SJSA1 (cell line): ENCODE results near the gene CLIP3. TPM values are rescaled to one million over a fixed set of nuclear protein-coding genes. Genes with fewer than 3 reads are reported as not detected.

Experiments used
- total RNA-seq: library from RNA; depleted of rRNA; stranded (reverse); fragments of >200 nt; shearing (Covaris generic); gene quantifications from 2 replicates; pipeline ENCODE4 v1.2.3, GENCODE V29; 2014; rRNA removed

CLIP3 gene
- total RNA-seq, 1 experiment from 2014 or later = 2.3 TPM

Other genes with a start within 250 kb of the CLIP3 start
- gene PRODH2, start 220.0 kb downstream of the CLIP3 start, total RNA-seq = not detected in 2 replicates
- gene NPHS1, start 180.4 kb downstream of the CLIP3 start, total RNA-seq = not detected in 2 replicates
- gene KIRREL2, start 176.0 kb downstream of the CLIP3 start, total RNA-seq = not detected in 2 replicates
- gene APLP1, start 164.3 kb downstream of the CLIP3 start, total RNA-seq = 11.1 and 11.6 TPM in 2 replicates
- gene NFKBID, start 132.3 kb downstream of the CLIP3 start, total RNA-seq = 0.66 and 3.3 TPM in 2 replicates
- 9.1 TPM in 1 of 2 replicates, not detected in the other for gene HCST, start 130.3 kb downstream of the CLIP3 start, total RNA-seq
- gene TYROBP, start 124.6 kb downstream of the CLIP3 start, total RNA-seq = not detected in 2 replicates
- 3.8 and 5.7 TPM in 2 replicates for gene LRFN3, start 96.5 kb downstream of the CLIP3 start, total RNA-seq
- gene SDHAF1, start 37.7 kb downstream of the CLIP3 start, total RNA-seq = 34.4 and 53.4 TPM in 2 replicates
- 0.26 TPM in 1 of 2 replicates, not detected in the other for gene SYNE4, start 24.1 kb downstream of the CLIP3 start, total RNA-seq
- gene ALKBH6, start 18.7 kb downstream of the CLIP3 start, total RNA-seq = 17.1 and 37.1 TPM in 2 replicates
- gene THAP8, start 21.4 kb upstream of the CLIP3 start, total RNA-seq = 1.1 and 4.2 TPM in 2 replicates
- 21.4 and 23.3 TPM in 2 replicates for gene WDR62, start 22.0 kb upstream of the CLIP3 start, total RNA-seq
- gene OVOL3, start 78.3 kb upstream of the CLIP3 start, total RNA-seq = not detected in 2 replicates
- 44.8 and 91.0 TPM in 2 replicates for gene POLR2I, start 82.0 kb upstream of the CLIP3 start, total RNA-seq
- gene TBCB, start 82.6 kb upstream of the CLIP3 start, total RNA-seq = 305 and 427 TPM in 2 replicates
- 241 and 466 TPM in 2 replicates for gene CAPNS1, start 107.2 kb upstream of the CLIP3 start, total RNA-seq
- not detected in 2 replicates for gene COX7A1, start 119.6 kb upstream of the CLIP3 start, total RNA-seq
- 2.4 and 17.9 TPM in 2 replicates for gene ZNF565, start 181.8 kb upstream of the CLIP3 start, total RNA-seq
- gene ZNF146, start 182.2 kb upstream of the CLIP3 start, total RNA-seq = 125 and 135 TPM in 2 replicates